Kidney capillary endothelial cell (primary cell): ENCODE data around the gene FAM13A.
"Not testable (repeated sequence)": the region's sequence is repeated elsewhere in the genome, so short reads cannot be mapped to it uniquely, and the experiment has no call there.

ENCODE experiments used
- DNase-seq: peaks from one replicate; pipeline ENCODE4 v3.0.0-alpha.2; 2018; ENCODE audit warnings: low spot score

Gene FAM13A

DNA sequence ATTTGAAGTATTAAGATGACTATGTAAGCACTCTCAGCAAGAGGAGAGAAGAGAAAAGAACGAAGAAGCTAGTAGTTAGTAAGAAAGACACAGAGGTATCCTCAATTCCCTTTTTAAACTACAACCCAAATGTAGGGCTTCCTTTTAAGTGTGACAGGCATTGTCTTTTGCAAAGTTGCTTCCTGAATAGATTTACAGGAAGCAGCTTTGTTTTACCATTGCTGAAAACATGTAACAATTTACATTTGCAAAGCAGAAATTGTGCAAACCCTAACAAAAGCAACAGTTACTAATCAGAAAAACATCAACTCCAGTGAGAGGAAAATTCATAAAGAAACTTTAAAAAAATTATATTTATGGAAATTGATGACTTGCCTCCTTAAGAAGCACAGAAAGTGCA lies 96.4 kb downstream of the FAM13A start:
- peak; percentile 26 for DNase-seq

DNA sequence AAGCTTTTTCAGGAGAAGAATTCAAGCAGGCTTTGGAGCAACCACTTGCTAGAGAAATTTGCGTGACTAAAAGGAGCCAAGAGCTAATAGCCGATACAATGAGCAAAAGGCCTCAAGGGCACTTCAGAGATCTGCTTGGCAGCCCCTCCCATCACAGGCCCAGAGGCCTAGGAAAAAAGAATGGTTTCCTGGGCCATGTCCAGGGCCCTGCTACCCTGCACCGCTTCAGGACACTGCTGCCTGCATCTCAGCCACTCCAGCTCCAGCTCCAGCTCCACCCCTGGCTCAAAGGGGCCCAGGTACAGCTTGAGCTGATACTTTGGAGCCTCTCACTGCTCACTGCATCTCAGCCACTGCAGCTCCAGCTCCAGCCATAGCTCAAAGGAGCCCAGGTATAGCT lies 98.9 kb downstream of the FAM13A start:
- DNase-seq, result no peak

DNA sequence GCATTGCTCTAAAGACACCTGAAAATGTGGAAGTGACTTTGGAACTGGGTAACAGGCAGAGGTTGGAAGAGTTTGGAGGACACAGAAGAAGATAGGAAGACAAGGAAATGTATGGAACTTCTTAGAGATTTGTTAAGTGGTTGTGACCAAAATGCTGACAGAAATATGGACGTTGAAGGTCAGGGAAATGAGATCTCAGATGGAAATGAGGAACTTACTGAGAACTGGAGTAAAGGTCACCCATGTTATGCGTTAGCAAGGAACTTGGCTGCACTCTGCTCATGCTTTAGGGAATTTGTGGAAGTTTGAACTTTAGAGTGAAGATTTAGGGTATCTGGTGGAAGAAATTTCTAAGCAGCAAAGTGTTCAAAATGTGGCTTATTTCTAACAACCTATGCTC lies 99.4 kb downstream of the FAM13A start:
- DNase-seq, result no peak

DNA sequence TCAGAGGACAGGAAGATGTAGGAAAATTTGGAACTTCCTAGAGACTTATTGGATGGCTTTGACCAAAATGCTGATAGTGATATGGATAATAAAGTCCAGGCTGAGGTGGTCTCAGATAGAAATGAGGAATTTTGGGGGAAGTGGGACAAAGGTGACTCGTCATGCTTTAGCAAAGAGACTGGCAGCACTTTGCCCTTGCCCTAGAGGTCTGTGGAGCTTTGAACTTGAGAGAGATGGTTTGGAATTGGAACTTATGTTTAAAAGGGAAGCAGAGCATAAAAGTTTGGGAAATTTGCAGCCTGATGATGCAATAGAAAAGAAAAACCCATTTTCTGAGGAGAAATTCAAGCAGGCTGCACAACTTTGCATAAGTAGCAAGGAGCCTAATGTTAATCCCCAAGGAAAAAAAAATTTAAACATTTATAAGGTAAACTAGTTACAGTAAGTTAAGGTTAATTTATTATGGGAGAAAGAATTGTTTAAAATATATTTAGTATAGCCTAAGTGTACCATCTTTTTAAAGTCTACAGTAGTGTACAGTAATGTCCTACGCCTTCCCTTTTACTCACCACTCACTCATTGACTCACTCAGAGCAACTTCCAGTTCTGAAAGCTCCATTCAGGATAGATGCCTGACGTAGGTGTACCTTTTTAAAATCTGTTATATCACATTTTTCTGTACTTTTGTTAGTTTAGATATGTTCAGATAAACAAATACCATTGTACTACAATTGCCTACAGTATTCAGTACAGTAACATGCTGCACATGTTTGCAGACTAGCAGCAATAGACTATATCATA lies 101.2 kb downstream of the FAM13A start:
- DNase-seq, result no peak

DNA sequence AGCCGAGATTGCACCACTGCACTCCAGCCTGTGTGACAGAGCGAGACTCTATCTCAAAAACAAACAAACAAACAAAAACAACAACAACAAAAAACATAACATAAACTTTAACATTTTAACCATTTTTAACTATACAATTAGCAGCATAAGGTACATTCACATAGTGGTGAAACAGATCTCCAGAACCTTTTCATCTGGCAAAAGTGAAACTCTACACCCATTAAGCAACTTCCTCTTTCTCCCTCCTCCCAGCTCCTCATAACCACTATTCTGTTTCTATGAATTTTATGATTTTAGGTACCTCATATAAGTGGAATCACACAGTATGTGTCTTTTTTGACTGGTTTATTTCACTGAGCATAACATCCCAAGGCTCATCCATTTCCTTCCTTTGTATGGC lies 103.6 kb downstream of the FAM13A start:
- DNase-seq, result no peak

DNA sequence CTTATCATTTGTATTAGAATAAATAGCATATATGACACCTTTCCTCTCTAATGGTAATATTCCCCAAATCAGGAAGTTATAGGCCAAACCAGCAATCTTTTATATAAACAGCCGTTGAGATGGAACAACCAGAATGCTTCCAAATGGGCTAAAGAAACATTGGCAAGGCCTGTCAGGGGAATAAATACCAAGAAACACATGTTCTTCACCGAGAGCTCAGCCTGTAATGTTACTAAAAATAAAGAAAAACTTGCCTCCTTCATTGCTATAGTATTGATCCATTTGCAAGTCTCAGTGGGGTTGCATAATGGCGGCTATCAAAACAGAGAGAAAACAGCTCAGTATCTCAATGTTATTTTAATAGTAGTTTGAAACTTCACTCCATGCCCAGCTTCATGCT lies 104.9 kb downstream of the FAM13A start:
- no peak for DNase-seq

DNA sequence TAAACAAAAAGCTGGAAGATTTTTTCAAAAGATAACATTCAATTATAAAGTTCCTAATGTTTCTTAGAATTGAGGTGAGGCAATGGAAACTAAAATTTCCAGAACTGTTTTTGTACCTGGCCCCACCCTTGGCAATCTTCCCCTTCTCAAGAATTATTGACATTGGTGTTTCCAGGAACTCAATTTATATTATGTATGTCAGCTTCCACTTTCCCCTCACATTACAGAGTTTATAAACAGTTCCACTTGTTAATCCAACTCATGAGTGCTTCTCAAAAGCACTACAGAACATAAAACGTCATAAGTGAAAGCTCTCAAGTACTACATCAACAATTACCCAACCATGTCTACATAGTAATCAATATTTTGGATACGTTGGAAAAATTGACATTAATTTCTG lies 107.4 kb downstream of the FAM13A start:
- no peak for DNase-seq

DNA sequence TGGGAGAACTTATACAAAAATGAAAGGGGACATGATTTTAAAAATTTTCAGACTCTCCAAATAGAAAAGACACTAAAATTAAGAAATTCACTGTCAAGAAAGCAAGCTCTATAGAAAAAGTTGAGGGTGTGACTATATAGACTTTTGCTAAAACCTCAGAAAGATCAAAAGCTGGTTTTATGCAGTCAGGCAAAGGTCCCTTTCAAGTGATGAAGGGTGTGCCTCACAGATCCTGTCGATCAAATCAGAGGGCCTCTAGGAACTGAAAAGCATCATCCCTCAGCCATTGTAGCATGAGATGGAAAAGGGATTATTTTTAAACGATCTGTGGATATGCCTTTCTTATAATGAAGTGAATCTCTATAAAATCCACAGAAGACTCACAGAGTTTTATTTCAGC lies 116.5 kb downstream of the FAM13A start:
- DNase-seq, result no peak

DNA sequence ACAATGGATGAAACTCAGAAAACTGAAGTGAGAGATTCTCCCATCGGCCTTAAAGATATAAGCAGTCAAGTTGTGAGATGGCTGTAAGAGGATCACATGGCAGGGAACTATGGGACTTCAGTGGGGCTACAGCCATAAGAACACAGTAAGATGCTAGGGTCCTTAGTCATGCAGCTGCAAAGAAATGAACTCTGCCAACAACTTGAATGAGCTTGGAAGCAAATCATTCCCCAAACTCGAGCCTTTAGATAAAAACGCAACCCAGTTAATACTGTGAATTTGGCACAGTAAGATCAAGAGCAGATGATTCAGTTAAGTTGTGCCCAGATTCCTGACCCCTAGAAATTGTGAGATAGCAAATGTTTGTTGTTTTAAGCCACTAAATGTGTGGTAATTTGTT lies 117.3 kb downstream of the FAM13A start:
- no peak for DNase-seq

DNA sequence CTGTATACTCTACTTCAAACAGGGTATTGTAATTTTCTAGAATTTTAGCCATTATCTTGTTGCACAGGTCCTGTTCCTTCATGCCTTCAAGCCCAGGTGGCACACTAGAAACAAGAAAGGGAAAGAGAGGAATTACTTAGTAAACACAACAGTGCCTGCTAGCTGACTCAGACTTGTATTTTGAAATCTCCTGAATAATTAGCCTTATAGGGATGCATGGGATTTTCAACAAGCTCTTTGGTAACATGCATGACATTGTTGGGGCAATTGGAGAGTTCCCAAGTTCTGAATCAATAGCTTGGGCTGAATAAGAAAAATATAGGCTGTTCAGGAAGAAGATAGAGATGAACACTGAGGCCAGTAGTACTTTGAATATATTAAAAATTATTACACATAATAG lies 118.8 kb downstream of the FAM13A start:
- no peak for DNase-seq

DNA sequence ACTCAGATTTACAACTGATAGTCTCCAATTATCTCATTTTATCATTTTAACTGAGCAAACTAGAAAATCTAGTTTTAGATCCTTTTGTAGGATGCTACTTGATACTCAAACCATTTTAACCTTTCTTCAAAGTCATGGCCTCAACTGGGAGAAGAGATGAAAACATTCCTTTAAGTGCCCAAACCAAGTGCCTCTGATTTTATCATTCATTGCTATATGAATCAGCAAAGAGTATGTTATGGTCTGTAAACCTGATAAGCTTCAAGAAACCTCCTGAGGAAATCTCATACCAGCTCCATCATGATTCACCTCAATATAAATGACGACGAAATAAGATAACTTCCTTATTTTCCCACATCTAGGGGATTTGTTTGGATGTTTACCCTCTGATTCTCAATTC lies 119.9 kb downstream of the FAM13A start:
- no peak for DNase-seq

DNA sequence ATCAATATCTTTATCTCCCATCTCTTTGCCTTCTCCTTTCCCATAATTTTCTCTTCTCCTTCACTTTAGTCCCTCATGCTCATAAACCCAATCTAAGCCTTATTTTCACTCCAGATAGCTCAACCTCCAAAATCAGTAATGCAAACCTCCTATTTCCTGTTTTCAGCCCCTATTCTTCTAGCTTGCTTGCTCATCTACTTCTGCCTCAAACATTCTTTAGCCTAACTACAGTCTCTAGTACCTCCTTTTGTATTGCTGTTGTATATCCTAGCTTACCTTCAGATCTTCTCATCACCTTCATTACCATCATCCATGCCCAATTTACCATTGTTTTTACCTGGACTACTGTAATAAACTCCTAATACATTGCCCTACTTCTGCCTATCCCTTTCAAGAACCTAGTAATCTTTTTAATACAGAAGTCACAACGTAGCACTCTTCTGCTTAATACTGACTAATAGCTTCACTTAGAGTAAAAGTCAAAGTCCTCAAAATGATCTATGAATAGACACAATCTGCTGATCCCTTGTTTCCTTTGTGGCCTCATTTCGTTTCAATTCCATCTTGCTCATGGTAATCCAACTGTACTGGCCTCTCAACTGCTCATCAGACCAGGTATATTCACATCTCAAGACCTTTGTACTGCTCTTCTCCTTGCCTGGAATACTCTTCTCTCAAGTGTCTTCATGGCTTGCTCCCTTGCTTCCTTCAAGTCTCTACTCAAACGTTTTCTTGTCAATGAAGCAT lies 123.4 kb downstream of the FAM13A start:
- no peak for DNase-seq

DNA sequence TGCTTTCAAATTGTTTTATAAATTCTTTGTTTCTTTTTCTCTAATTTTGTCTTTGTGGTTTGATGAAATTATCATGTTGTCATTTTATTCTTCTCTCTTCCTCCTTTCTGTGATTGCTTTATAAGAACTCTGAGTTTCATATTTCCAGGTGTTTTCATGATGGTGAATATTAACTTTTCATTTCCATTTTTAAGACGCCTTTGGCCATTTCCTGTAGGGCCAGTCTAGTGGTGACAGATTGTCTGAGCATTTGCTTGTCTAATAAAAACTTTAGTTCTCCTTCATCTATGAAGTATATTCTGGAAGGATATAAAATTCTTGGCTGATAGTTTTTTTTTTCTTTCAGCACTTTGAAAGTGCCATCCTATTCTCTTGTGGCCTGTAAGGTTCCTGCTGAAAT lies 128.1 kb downstream of the FAM13A start:
- DNase-seq, result no peak

DNA sequence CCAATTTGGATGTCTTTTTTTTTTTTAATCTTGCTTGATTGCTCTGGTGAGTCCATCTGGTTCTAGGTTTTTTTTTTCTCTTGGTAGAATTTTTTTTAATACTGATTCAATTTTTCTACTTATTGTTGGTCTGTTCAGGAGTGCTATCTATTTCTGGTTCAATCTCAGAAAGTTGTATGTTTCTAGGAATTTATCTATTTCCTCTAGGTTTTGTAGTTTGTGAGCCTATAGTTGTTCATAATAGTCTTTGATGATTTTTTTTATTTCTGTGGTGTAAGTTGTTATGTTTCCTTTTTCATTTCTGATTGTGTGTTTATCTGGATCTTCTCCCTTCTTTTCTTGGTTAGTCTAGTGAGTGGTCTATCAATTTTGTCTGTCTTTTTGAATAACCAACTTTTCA lies 129.6 kb downstream of the FAM13A start:
- no peak for DNase-seq

DNA sequence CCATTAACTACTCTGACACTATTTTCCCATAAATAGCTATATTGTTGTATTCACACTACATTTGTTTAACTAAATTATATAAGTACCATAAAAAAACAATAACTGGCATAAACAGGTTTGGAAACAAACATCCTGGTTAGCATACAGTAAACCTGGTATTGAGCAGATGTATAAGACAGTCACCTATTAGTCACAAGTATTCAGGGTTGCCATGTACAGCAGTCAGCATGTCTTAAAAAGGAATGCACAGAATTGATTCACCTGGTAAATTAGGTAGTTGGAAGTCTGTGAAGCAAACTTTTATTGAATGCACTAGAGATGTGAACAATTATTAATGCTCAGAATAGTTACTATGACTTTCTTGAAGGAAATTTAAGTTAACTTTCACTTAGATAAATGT lies 137.9 kb downstream of the FAM13A start:
- no peak for DNase-seq

DNA sequence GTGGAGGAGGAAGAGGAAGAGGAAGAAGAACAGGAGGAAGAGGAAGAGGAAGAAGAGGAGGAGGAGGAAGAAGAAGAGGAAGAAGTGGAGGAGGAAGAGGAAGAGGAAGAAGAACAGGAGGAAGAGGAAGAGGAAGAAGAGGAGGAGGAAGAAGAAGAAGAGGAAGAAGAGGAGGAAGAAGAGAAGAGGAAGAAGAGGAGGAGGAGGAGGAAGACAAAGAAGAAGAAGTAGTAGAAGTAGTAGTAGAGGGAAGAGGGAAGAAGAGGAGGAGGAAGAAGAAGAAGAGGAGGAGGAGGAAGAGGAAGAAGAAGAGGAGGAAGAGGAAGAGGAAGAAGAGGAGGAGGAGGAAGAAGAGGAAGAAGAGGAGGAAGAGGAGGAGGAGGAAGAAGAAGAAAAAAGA lies 143.8 kb downstream of the FAM13A start:
- not testable (repeated sequence) for DNase-seq

DNA sequence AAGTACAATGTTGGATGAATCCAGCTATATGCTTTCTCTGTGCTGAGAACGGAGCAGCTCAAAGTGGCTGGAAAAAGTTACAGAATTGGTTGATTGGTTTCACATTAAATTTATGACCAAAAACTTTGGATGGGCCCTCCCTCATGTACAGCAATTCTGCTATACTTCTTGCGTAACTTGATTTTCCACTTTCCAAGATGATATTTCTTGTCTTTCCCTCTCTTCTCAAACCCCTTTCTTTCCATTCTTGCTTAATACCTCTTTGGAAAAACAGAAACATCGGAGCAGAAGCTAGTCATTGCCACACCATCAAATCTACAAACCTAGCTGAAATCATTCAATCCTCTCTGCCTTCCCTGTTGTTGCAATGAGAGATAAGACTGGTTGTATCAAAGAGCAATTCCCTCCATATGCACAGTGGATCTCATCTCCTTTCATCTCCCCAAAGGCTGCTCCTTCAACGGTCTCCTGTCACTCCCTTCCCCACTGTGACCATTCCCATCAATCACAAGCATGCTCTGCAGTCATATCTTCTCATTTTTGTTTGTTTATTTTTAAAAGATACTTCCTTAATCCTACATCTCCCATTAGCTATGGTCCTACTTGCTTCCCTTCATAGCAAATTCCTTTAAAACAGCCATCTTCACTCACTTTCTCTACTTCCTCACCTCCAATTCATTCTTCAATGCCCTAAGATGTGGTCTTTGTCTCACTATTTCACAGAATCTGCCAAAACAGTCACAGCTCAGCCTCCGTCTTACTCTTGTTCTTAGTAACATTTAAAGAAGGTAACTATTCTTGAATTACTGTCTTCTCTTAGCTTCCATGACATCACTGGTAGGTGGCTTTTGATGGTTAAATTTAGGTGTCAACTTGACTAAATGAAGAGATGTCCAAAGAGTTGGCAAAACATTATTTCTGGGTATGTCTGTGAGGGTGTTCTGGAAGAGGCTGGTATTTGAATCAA lies 145.5 kb downstream of the FAM13A start:
- DNase-seq, result no peak

DNA sequence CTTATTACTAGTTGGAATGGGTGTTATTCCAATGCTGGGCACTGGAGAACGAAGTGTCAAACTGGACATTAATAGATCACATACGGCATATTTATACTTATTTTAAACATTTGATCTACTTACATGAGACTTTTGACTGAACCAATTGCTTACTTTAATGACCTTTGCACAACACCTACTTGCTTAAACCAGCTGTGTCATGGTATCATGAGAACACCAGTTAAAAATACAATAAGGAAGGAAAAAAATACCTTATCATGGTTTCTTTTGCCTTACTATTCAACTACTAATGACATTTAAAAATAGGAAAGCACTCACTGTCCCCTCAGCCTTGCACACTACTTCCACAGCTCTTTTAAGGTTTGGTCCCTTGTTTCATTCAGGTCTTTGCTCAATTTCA lies 146.9 kb downstream of the FAM13A start:
- DNase-seq, result no peak

DNA sequence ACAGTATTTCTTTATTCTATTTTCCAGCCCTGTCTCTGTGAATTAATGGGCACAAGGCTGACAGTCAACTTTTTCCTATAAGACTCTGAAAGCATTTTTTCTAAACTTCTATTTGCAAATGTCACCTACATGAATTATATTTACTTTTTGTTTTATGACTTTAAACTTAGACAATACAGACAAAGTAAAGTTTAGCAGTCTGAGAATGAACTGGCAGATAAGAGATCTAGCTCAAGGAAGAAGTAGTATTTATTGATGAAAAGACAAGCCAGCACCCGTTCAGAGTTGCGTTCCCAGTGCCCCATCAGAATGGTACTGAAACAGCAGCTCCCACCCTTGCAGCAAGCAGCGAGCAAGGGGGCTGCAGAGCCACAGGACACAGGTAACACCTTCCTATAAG lies 148.5 kb downstream of the FAM13A start:
- no peak for DNase-seq

DNA sequence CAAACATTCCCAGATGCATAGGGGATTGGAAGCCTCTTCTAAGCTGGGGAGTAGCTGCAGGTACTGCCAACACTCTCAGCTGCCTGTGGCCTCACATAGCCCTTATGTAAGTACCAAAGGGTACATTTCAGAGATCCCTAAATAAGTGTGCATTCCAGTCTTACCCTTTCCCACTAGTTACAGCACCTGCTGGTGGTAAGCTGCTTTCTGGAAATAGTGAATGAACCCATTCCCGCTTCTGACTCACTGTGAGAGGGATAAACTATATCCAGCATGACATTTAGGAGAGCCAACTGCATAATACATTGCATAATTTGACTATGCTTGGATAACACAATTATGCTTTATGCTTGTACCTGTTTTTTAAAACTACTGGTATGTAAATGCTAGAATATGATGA lies 149.0 kb downstream of the FAM13A start:
- DNase-seq, result no peak

DNA sequence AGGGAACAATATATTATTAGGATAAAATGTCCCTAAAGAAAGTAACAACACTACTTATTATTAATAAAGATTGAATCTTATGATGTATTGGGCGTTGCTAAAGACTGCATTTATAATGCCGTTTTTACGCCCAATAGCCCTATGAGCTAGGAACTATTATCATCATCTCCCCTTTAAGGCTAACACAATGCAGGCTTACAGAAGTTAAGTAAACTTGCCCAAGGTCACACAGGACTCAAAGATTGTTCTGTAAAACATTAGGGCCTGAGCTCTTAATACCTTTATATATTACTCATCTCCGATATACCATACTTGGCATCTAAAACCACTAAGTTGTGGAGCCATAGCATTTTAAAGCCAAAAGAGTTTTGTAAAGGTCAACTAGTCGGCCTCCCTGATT lies 149.5 kb downstream of the FAM13A start:
- DNase-seq, result no peak

DNA sequence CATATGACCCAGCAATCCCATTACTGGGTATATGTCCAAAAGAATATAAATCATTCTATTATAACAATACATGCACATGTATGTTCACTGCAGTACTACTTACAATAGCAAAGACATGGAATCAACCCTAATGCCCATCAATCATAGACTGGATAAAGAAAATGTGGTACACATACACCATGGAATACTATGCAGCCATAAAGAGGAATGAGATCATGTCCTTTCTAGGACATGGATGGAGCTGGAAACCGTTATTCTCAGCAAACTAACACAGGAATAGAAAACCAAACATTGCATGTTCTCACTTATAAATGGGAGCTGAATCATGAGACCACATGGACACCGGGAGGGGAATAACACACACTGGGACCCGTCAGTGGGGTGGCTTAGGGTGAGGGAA lies 152.7 kb downstream of the FAM13A start:
- not testable (repeated sequence) for DNase-seq

DNA sequence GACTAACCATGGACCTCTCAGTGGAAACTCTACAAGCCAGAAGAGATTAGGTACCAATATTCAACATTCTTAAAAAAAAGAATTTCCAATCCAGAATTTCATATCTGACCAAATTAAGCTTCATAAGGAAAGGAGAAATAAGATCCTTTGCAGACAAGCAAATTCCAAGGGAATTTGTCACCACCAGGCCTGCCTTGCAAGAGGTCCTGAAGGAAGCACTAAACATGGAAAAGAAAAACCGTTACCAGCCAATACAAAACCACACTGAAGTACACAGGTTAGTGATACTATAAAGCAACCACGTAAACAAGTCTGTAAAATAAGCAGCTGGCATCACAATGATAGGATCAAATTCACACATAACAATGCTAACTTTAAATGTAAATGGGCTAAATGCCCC lies 156.6 kb downstream of the FAM13A start:
- DNase-seq, result no peak
